22Rv1 (cell line): ENCODE results near the gene CIDEB.

Experiments used
- CTCF ChIP-seq: fragments of 450-650 bp; IDR thresholded peaks from 2 replicates; pipeline ENCODE4 v1.5.1; 2017; ENCODE audit warnings: mild to moderate bottlenecking
- ZFX ChIP-seq: fragments of 450-650 bp; IDR thresholded peaks from 2 replicates; pipeline ENCODE4 v1.6.1; 2017; ENCODE audit warnings: antibody characterized with exemption, borderline replicate concordance

GRCh38 chr14:24340606-24341005 is 32.8 kb upstream of the CIDEB start:
- TF ChIP-seq CTCF (no peak), ZFX (no peak)
